Tibial nerve (tissue), 4 donors: ENCODE data around the gene ITGA2. TPM values are rescaled to one million over a fixed set of nuclear protein-coding genes. Genes with fewer than 3 reads are reported as not detected.

Experiments
- DNase-seq, 2 donors: peaks; one replicate each; pipeline ENCODE4 v3.0.0-alpha.2; 2019; ENCODE audit warnings: low spot score in 2 of 2
- H3K27ac ChIP-seq, 4 donors: fragments of 200-600 bp; sonication (generic) in 3 of 4; one replicate each; pipeline ENCODE4 v1.5.1; 2017 to 2019; ENCODE audit warnings: mild to moderate bottlenecking in 1 of 4
- H3K27me3 ChIP-seq, 2 donors: fragments of 200-600 bp; sonication (generic) in 1 of 2; one replicate each; pipeline versions ENCODE4 v1.5.1 to v1.6.0; 2017 to 2019
- H3K36me3 ChIP-seq, 3 donors: fragments of 200-600 bp; sonication (generic); one replicate each; pipeline ENCODE4 v1.5.1; 2018 to 2019
- H3K4me1 ChIP-seq, 4 donors: fragments of 200-600 bp; sonication (generic) in 3 of 4; one replicate each; pipeline ENCODE4 v1.5.1; 2017 to 2019
- H3K4me3 ChIP-seq, 4 donors: fragments of 200-600 bp; sonication (generic) in 3 of 4; one replicate each; pipeline ENCODE4 v1.5.1; 2017 to 2019; ENCODE audit warnings: mild to moderate bottlenecking in 1 of 4, moderate library complexity in 1 of 4
- H3K9me3 ChIP-seq, 4 donors: fragments of 200-600 bp; sonication (generic) in 3 of 4; one replicate each; pipeline ENCODE4 v1.5.1; 2017 to 2019
- EP300 ChIP-seq, 2 donors: sonication (generic); formaldehyde crosslinking; IDR thresholded peaks; one replicate each; pipeline ENCODE4 v1.6.1; 2017; ENCODE audit warnings: antibody characterized with exemption in 2 of 2, mild to moderate bottlenecking in 1 of 2
- POLR2A ChIP-seq, 2 donors: fragments of 450-650 bp; IDR thresholded peaks; one replicate each; pipeline ENCODE4 v1.6.1; 2017; ENCODE audit warnings: antibody characterized with exemption in 2 of 2, mild to moderate bottlenecking in 2 of 2, moderate library complexity in 2 of 2
- WGBS, 2 donors: methylation state at CpG; one replicate each; pipeline ENCODE4 v1.1.5; 2018; 5-methylcytosine and 5-hydroxymethylcytosine counted together
- total RNA-seq, 4 donors: library from RNA; depleted of rRNA; stranded (reverse); fragments of >200 nt; gene quantifications; one replicate each; pipeline ENCODE4 v1.1.0, GENCODE V29; 2016
- TF ChIP-seq, protein P1 (sequence below), 5 experiments: fragments of 200-600 bp in 3 of 5; fragments of 450-650 bp in 2 of 5; sonication (generic) in 3 of 5; IDR thresholded peaks; one replicate each; pipeline ENCODE4 v1.5.1; 2016 to 2019; ENCODE audit warnings: antibody characterized with exemption in 5 of 5, mild to moderate bottlenecking in 3 of 5, moderate library complexity in 2 of 5

The ITGA2 gene
- total RNA-seq, 4 donors from 2014 or later, result 3.7 to 6.1 (median 5.4) TPM

DNA sequence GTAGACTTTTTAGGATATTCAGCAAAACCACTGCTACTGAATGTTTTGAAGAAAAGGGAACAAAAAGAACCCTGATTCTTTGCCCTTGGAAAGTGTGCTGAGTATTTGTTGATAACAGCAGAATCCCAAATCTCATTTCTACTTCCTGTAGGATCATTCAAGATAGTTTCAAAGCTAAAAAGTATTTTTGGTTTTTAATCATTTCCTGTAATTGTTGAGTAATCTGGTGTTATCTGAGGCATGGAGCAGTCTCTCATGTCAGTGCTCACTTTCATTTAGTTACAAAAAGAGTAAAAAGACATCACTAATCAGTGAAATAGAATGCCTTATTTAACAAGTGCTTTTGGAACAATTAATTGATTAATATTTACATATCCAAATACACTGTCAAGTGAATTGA is 56.1 kb downstream of the ITGA2 start:
- no peak overlapping the region for H3K4me3 ChIP-seq
- H3K4me1 ChIP-seq, result peaks cover 0 to 6% (median 0%) of the 10 kb centered on the region in 4 donors
- H3K27ac ChIP-seq, result no peak overlapping the region
- H3K9me3 ChIP-seq, result no peaks in the 10 kb centered on the region
- H3K36me3 ChIP-seq, result peaks cover 0 to 12% (median 0%) of the 10 kb centered on the region in 3 donors
- H3K27me3 ChIP-seq, result no peaks in the 10 kb centered on the region
- TF ChIP-seq, protein P1, sequence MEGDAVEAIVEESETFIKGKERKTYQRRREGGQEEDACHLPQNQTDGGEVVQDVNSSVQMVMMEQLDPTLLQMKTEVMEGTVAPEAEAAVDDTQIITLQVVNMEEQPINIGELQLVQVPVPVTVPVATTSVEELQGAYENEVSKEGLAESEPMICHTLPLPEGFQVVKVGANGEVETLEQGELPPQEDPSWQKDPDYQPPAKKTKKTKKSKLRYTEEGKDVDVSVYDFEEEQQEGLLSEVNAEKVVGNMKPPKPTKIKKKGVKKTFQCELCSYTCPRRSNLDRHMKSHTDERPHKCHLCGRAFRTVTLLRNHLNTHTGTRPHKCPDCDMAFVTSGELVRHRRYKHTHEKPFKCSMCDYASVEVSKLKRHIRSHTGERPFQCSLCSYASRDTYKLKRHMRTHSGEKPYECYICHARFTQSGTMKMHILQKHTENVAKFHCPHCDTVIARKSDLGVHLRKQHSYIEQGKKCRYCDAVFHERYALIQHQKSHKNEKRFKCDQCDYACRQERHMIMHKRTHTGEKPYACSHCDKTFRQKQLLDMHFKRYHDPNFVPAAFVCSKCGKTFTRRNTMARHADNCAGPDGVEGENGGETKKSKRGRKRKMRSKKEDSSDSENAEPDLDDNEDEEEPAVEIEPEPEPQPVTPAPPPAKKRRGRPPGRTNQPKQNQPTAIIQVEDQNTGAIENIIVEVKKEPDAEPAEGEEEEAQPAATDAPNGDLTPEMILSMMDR (IDR thresholded peaks at IDR 0.05), result no peak
- no peak for TF ChIP-seq EP300 (IDR thresholded peaks at IDR 0.05)
- no peak for TF ChIP-seq POLR2A (IDR thresholded peaks at IDR 0.05)
- no peak for DNase-seq

DNA sequence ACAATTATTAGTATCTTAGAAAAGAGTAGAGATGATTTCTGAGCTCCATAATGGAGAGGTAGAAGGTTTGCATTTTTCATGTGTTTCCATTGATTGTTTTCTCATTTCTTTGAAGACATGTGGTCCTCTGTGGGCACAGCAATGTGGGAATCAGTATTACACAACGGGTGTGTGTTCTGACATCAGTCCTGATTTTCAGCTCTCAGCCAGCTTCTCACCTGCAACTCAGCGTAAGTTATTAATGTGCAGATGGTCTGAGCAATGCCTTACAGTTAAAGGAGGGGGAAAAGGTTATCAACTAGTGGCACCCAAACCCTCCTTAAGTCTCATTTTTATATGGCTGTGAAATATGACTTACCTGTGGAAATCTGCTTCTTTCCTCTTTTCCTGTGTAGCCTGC is 59.1 kb downstream of the ITGA2 start:
- no peak for DNase-seq
- H3K27ac ChIP-seq, result no peak overlapping the region
- WGBS, 2 donors, result 90 to 93% methylated on average over 2 of the region's 2 CpGs
- no peak overlapping the region for H3K4me3 ChIP-seq
- H3K27me3 ChIP-seq, result no peaks in the 10 kb centered on the region
- H3K36me3 ChIP-seq, result peaks cover 0 to 21% (median 0%) of the 10 kb centered on the region in 3 donors
- no peaks in the 10 kb centered on the region for H3K9me3 ChIP-seq
- H3K4me1 ChIP-seq, result peaks cover 0 to 6% (median 0%) of the 10 kb centered on the region in 4 donors
- TF ChIP-seq POLR2A (IDR thresholded peaks at IDR 0.05) (no peak), EP300 (IDR thresholded peaks at IDR 0.05) (no peak)
- TF ChIP-seq, protein P1 (IDR thresholded peaks at IDR 0.05), result no peak

DNA sequence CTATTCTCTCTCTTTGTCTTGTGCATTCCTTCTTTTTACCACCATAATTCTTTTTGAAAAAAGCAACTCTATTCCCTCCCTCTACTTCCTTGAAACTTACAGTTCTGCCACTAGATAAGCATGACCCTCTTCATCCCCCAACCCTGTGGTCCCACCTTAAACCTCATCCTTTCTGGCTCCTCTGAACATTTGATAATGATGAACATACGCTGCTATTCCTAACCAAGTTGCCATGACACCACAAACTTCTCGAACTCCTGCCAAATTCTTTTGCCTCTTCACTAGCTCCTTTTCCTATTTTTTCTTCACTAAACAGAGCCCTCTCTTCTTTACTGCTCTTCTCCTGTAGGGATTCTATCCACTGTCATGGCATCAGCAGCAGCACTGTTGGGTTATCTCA is 63.3 kb downstream of the ITGA2 start:
- peaks cover 0 to 39% (median 0%) of the 10 kb centered on the region in 3 donors for H3K36me3 ChIP-seq
- H3K27me3 ChIP-seq, result no peaks in the 10 kb centered on the region
- H3K4me3 ChIP-seq, result no peak overlapping the region
- H3K4me1 ChIP-seq, result no peaks in the 10 kb centered on the region
- WGBS, 2 donors, result 64 to 70% methylated on average over 2 of the region's 2 CpGs
- H3K27ac ChIP-seq, result no peak overlapping the region
- TF ChIP-seq, protein P1 (IDR thresholded peaks at IDR 0.05), result no peak
- TF ChIP-seq EP300 (IDR thresholded peaks at IDR 0.05), result no peak
- TF ChIP-seq POLR2A (IDR thresholded peaks at IDR 0.05), result no peak
- no peaks in the 10 kb centered on the region for H3K9me3 ChIP-seq
- no peak for DNase-seq

GRCh38 chr5:53053364-53053763 is 64.2 kb downstream of the ITGA2 start:
- no peak for DNase-seq
- peaks cover 0 to 32% (median 0%) of the 10 kb centered on the region in 3 donors for H3K36me3 ChIP-seq
- H3K9me3 ChIP-seq, result no peaks in the 10 kb centered on the region
- no peaks in the 10 kb centered on the region for H3K4me1 ChIP-seq
- WGBS, 2 donors, result 66 to 76% methylated on average over 4 of the region's 4 CpGs
- H3K4me3 ChIP-seq, result no peak overlapping the region
- no peaks in the 10 kb centered on the region for H3K27me3 ChIP-seq
- no peak overlapping the region for H3K27ac ChIP-seq
- TF ChIP-seq POLR2A (IDR thresholded peaks at IDR 0.05) (no peak), EP300 (IDR thresholded peaks at IDR 0.05) (no peak)
- TF ChIP-seq, protein P1 (IDR thresholded peaks at IDR 0.05), result no peak

- no peak for DNase-seq
- peaks cover 0 to 44% (median 0%) of the 10 kb centered on the region in 3 donors for H3K36me3 ChIP-seq
- TF ChIP-seq, protein P1 (IDR thresholded peaks at IDR 0.05), result no peak
- no peak for TF ChIP-seq POLR2A (IDR thresholded peaks at IDR 0.05)
- no peak for TF ChIP-seq EP300 (IDR thresholded peaks at IDR 0.05)
- 83 to 86% methylated on average over 5 of the region's 5 CpGs for WGBS, 2 donors
- no peak overlapping the region for H3K4me3 ChIP-seq
- H3K27me3 ChIP-seq, result no peaks in the 10 kb centered on the region
- no peaks in the 10 kb centered on the region for H3K4me1 ChIP-seq
- no peak overlapping the region for H3K27ac ChIP-seq
- H3K9me3 ChIP-seq, result no peaks in the 10 kb centered on the region
These were observed 66.2 kb downstream of the ITGA2 start for GRCh38 chr5:53055365-53055764.
